ENCODE data around the gene FDXR. TPM values are rescaled to one million over a fixed set of nuclear protein-coding genes. Genes with fewer than 3 reads are reported as not detected.

The FDXR gene
- total RNA-seq, 2 donors from 2014 or later = 14.3 to 25.7 TPM

- peak; percentile 6 for ATAC-seq
These were observed 5.1 kb upstream of the FDXR start for GRCh38 chr17:74877592-74878548.

GRCh38 chr17:74875977-74876593 is 3.3 kb upstream of the FDXR start:
- WGBS, 2 donors = 59 to 80% methylated on average over 4 to 6 of the region's 6 CpGs
- no peak for ATAC-seq
- no peak for DNase-seq
- no peak for TF ChIP-seq POLR2A (IDR thresholded peaks at IDR 0.05)
- TF ChIP-seq CTCF (IDR thresholded peaks at IDR 0.05) = no peak
- Histone ChIP-seq H3K27ac (peak overlapping the region; percentile 63 to 94 (median 65)), H3K27me3 (no peaks in the 10 kb centered on the region), H3K36me3 (replicated peaks in 1 of 2; ENCODE audit: insufficient read depth in 1 of 2, low read depth in 2 of 2) (no peaks in the 10 kb centered on the region), H3K4me3 (no peak overlapping the region), H3K9me3 (no peaks in the 10 kb centered on the region), H3K4me1 (peaks cover 66% of the 10 kb centered on the region)
- intact Hi-C loops (cut with DNase I) = no loop called here

More at GRCh38 chr17:74877592-74878548, 5.1 kb upstream of the FDXR start:
- H3K27ac ChIP-seq = peak overlapping the region; percentile 60 to 94 (median 73)
- DNase-seq = peak; percentile 47 to 76 (median 58)
- H3K36me3 ChIP-seq (replicated peaks in 1 of 2; ENCODE audit: insufficient read depth in 1 of 2, low read depth in 2 of 2) = no peaks in the 10 kb centered on the region
- H3K4me3 ChIP-seq = no peak overlapping the region
- no peaks in the 10 kb centered on the region for H3K27me3 ChIP-seq
- TF ChIP-seq CTCF (IDR thresholded peaks at IDR 0.05) = no peak
- TF ChIP-seq POLR2A (IDR thresholded peaks at IDR 0.05) = no peak
- H3K9me3 ChIP-seq = no peaks in the 10 kb centered on the region
- intact Hi-C loops (cut with DNase I) = no loop called here
- WGBS, 2 donors = 40 to 41% methylated on average over 6 to 19 of the region's 19 CpGs
- H3K4me1 ChIP-seq = peaks cover 49% of the 10 kb centered on the region

- intact Hi-C loops (cut with DNase I) = no loop called here
- no peak overlapping the region for H3K4me3 ChIP-seq
- H3K4me1 ChIP-seq = peaks cover 69% of the 10 kb centered on the region
- H3K36me3 ChIP-seq (replicated peaks in 1 of 2; ENCODE audit: insufficient read depth in 1 of 2, low read depth in 2 of 2) = no peaks in the 10 kb centered on the region
- 31 to 33% methylated on average over 5 of the region's 5 CpGs for WGBS, 2 donors
- H3K27ac ChIP-seq = peak overlapping the region; percentile 63 to 94 (median 65)
- DNase-seq (peak; percentile 48 to 87 (median 64)), ATAC-seq (peak; percentile 13)
- H3K9me3 ChIP-seq = no peaks in the 10 kb centered on the region
- TF ChIP-seq CTCF (IDR thresholded peaks at IDR 0.05) (no peak), POLR2A (IDR thresholded peaks at IDR 0.05) (peak in 1 of 3 donors; percentile 10)
- H3K27me3 ChIP-seq = no peaks in the 10 kb centered on the region
These were observed 2.6 kb upstream of the FDXR start for GRCh38 chr17:74875155-74875976.

- DNase-seq = no peak
- peaks cover 69% of the 10 kb centered on the region for H3K4me1 ChIP-seq
- WGBS, 2 donors = 95 to 96% methylated on average over 5 of the region's 5 CpGs
- no peaks in the 10 kb centered on the region for H3K36me3 ChIP-seq (replicated peaks in 1 of 2; ENCODE audit: insufficient read depth in 1 of 2, low read depth in 2 of 2)
- no peaks in the 10 kb centered on the region for H3K27me3 ChIP-seq
- intact Hi-C loops (cut with DNase I) = no loop called here
- ATAC-seq = no peak
- TF ChIP-seq CTCF (IDR thresholded peaks at IDR 0.05) (no peak), POLR2A (IDR thresholded peaks at IDR 0.05) (no peak)
- H3K4me3 ChIP-seq = no peak overlapping the region
- H3K27ac ChIP-seq = peak overlapping the region in 3 of 4 donors; percentile 64 to 94 (median 94)
- H3K9me3 ChIP-seq = no peaks in the 10 kb centered on the region
These were observed 1.8 kb upstream of the FDXR start for GRCh38 chr17:74874615-74875037.
